Breast epithelium (tissue), 4 donors: ENCODE measurements around the gene CFAP97D1. TPM values are rescaled to one million over a fixed set of nuclear protein-coding genes. Genes with fewer than 3 reads are reported as not detected.
"Not testable (repeated sequence)": the region's sequence is repeated elsewhere in the genome, so short reads cannot be mapped to it uniquely, and the experiment has no call there.

Source experiments
- DNase-seq, 2 donors: peaks; one replicate each; pipeline ENCODE4 v3.0.0-alpha.2; 2019; ENCODE audit warnings: low spot score in 2 of 2
- H3K27ac ChIP-seq, 2 donors: fragments of 200-600 bp; sonication (generic) in 1 of 2; one replicate each; pipeline ENCODE4 v1.5.1; 2016 to 2019; ENCODE audit warnings: mild to moderate bottlenecking in 1 of 2
- H3K27me3 ChIP-seq, 2 donors: fragments of 200-600 bp; sonication (generic) in 1 of 2; one replicate each; pipeline versions ENCODE4 v1.5.1 to v1.6.0; 2017 to 2019; ENCODE audit warnings: control low read depth in 1 of 2, mild to moderate bottlenecking in 1 of 2
- H3K36me3 ChIP-seq: fragments of 200-600 bp; one replicate; pipeline ENCODE4 v1.5.1; 2019
- H3K4me1 ChIP-seq, 2 donors: fragments of 200-600 bp; sonication (generic); one replicate each; pipeline ENCODE4 v1.5.1; 2016 to 2019; ENCODE audit warnings: control low read depth in 1 of 2
- H3K4me3 ChIP-seq, 3 donors: fragments of 200-600 bp; sonication (generic); 1 replicate in 2 of 3; 2 replicates in 1 of 3; pipeline ENCODE4 v1.5.1; 2016 to 2019; ENCODE audit warnings: mild to moderate bottlenecking in 3 of 3, moderate library complexity in 2 of 3
- H3K9me3 ChIP-seq, 2 donors: fragments of 200-600 bp; sonication (generic) in 1 of 2; one replicate each; pipeline ENCODE4 v1.5.1; 2016 to 2019; ENCODE audit warnings: control low read depth in 1 of 2
- CTCF ChIP-seq, 3 donors: fragments of 450-650 bp; IDR thresholded peaks; one replicate each; pipeline ENCODE4 v1.5.1; 2016 to 2017; ENCODE audit warnings: antibody characterized with exemption in 3 of 3, mild to moderate bottlenecking in 3 of 3, moderate library complexity in 3 of 3
- POLR2A ChIP-seq: fragments of 450-650 bp; IDR thresholded peaks from one replicate; pipeline ENCODE4 v1.6.1; 2016; ENCODE audit warnings: antibody characterized with exemption, mild to moderate bottlenecking, moderate library complexity
- POLR2AphosphoS5 ChIP-seq, 3 donors: sonication (generic); formaldehyde crosslinking; IDR thresholded peaks; one replicate each; pipeline ENCODE4 v1.6.1; 2017; ENCODE audit warnings: antibody characterized with exemption in 3 of 3
- intact Hi-C: fragments of 100-400 bp; cut with DNase I; formaldehyde crosslinking; loops from one replicate; pipeline ENCODE4 v1.15.1; 2023; ENCODE audit warnings: low total_unique reads
- total RNA-seq, 3 donors: library from RNA; depleted of rRNA; stranded (reverse); fragments of >200 nt; gene quantifications; one replicate each; pipeline ENCODE4 v1.1.0, GENCODE V29; 2016

CFAP97D1 gene
- total RNA-seq, 3 donors from 2014 or later, result 0.16 TPM; not detected in 2

GRCh38 chr17:43790311-43790940 lies 10.2 kb downstream of the CFAP97D1 start:
- Histone ChIP-seq H3K4me3 (peak overlapping the region in 2 of 3 donors; percentile 25 to 30), H3K4me1 (no peaks in the 10 kb centered on the region), H3K27ac (peak overlapping the region in 1 of 2 donors; percentile 13), H3K9me3 (no peaks in the 10 kb centered on the region), H3K27me3 (no peaks in the 10 kb centered on the region), H3K36me3 (no peaks in the 10 kb centered on the region)
- peak in 1 of 2 donors; percentile 52 for DNase-seq
- intact Hi-C loops, result no loop called here
- peak; percentile 12 to 67 (median 40) for TF ChIP-seq CTCF (IDR thresholded peaks at IDR 0.05)
- peak in 1 of 3 donors; percentile 26 for TF ChIP-seq POLR2AphosphoS5 (IDR thresholded peaks at IDR 0.05)
- no peak for TF ChIP-seq POLR2A

- TF ChIP-seq CTCF (IDR thresholded peaks at IDR 0.05) (no peak), POLR2A (no peak), POLR2AphosphoS5 (IDR thresholded peaks at IDR 0.05) (no peak)
- no peaks in the 10 kb centered on the region for H3K4me1 ChIP-seq
- intact Hi-C loops, result no loop called here
- H3K27ac ChIP-seq, result no peak overlapping the region
- no peak overlapping the region for H3K4me3 ChIP-seq
- H3K9me3 ChIP-seq, result no peaks in the 10 kb centered on the region
- no peak for DNase-seq
- H3K36me3 ChIP-seq, result no peaks in the 10 kb centered on the region
- H3K27me3 ChIP-seq, result no peaks in the 10 kb centered on the region
These were observed 11.4 kb downstream of the CFAP97D1 start for GRCh38 chr17:43791589-43791988.

- H3K27me3 ChIP-seq, DNase-seq, intact Hi-C loops, H3K9me3 ChIP-seq, H3K27ac ChIP-seq, H3K4me3 ChIP-seq, H3K4me1 ChIP-seq, H3K36me3 ChIP-seq: not testable (repeated sequence)
These were observed 12.4 kb downstream of the CFAP97D1 start for GRCh38 chr17:43792668-43793067.

- intact Hi-C loops, H3K9me3 ChIP-seq, H3K27me3 ChIP-seq, H3K36me3 ChIP-seq, DNase-seq, H3K27ac ChIP-seq, H3K4me3 ChIP-seq, H3K4me1 ChIP-seq: not testable (repeated sequence)
These were observed 17.8 kb downstream of the CFAP97D1 start for GRCh38 chr17:43798024-43798423.

- intact Hi-C loops, result no loop called here
- Histone ChIP-seq H3K4me1 (no peaks in the 10 kb centered on the region), H3K36me3 (no peaks in the 10 kb centered on the region), H3K27ac (no peak overlapping the region), H3K4me3 (no peak overlapping the region), H3K9me3 (no peaks in the 10 kb centered on the region), H3K27me3 (no peaks in the 10 kb centered on the region)
- no peak for DNase-seq
- TF ChIP-seq CTCF (IDR thresholded peaks at IDR 0.05) (no peak), POLR2AphosphoS5 (IDR thresholded peaks at IDR 0.05) (no peak), POLR2A (no peak)
These were observed 18.8 kb downstream of the CFAP97D1 start for GRCh38 chr17:43799047-43799446.

GRCh38 chr17:43800736-43801135 lies 20.5 kb downstream of the CFAP97D1 start:
- H3K36me3 ChIP-seq, result no peaks in the 10 kb centered on the region
- no peaks in the 10 kb centered on the region for H3K27me3 ChIP-seq
- no peak overlapping the region for H3K27ac ChIP-seq
- no peaks in the 10 kb centered on the region for H3K9me3 ChIP-seq
- H3K4me1 ChIP-seq, result no peaks in the 10 kb centered on the region
- no peak overlapping the region for H3K4me3 ChIP-seq
- DNase-seq, result no peak
- TF ChIP-seq CTCF (IDR thresholded peaks at IDR 0.05) (no peak), POLR2A (no peak), POLR2AphosphoS5 (IDR thresholded peaks at IDR 0.05) (no peak)
- intact Hi-C loops, result no loop called here
